Measurements from ENCODE around the gene ADGRD1.

GRCh38 chr12:130973109-130973508, 19.4 kb downstream of the ADGRD1 start:
- TF ChIP-seq CTCF (IDR thresholded peaks at IDR 0.05; ENCODE audit: control extremely low read depth in 1 of 3, insufficient read depth in 1 of 3, low read depth in 1 of 3, low read length in 3 of 3) = no peak
- no peak for TF ChIP-seq BRCA1 (IDR thresholded peaks at IDR 0.05; ENCODE audit: low read depth, low read length)

Data from H1 (cell line).